PC-9 (cell line): ENCODE measurements around the gene S100PBP.

Experiments
- CTCF ChIP-seq: fragments of 200-600 bp; sonication (generic); conservative IDR thresholded peaks from 2 replicates; pipeline ENCODE4 v1.6.1; 2017; ENCODE audit warnings: mixed run types, antibody characterized with exemption, mild to moderate bottlenecking, moderate library complexity
- EZH2 ChIP-seq: fragments of 200-600 bp; sonication (generic); IDR thresholded peaks from 2 replicates; pipeline ENCODE4 v1.8.0; 2017; ENCODE audit warnings: antibody characterized with exemption, low read depth

- no peak for TF ChIP-seq CTCF
- TF ChIP-seq EZH2 = no peak
Observed at GRCh38 chr1:32771561-32772280, 45.7 kb upstream of the S100PBP start.
